ENCODE measurements around the gene LOXL1. TPM values are rescaled to one million over a fixed set of nuclear protein-coding genes. Genes with fewer than 3 reads are reported as not detected.

Gene LOXL1
- total and polyA plus RNA-seq, 2 donors (not counting 1 experiment from before 2014, with no cell fraction given): 65.6 to 163 TPM

DNA sequence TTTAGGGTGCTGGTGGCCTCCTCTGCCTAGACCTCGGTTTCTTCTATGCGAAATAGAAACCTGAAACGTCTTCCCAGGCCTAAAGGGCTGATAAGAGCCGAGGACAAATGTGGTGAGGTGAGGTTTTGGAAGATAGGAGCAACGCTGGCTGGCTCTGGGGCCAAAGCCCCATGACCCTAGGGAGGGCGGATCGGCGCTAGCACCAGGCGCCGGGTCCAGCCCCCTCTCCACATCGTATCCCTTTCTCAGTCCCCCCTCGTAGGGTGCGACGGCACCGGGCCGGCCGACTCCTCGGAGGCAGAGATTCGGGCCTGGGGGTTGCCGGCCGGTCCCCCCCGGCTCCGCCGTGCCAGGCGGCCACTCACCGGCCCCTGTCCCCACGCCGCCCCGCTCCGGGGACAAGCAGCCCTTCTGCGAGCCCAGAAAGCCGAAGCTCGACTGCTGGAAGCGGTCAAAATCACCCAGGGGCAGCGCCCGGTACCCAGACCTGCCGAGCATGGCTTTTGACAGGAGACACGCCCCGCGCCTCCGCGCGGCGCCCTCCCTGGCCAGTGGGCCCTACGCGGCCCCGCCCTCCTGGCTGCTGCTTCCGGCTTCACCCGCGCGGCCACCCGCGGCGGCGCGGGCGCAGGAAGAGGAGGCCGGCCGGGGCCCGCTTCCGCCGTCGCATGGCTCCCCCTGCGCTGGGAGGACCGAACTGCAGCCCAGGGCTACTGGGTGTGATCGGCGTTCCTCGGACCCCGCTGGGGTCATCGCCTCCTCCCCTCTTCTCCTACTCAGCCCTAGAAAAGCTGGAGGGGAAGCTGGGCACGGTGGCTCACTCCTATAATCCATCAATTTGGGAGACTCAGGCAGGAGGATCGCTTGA is 65.7 kb downstream of the LOXL1 start, which contains the start of gene STOML1:
STOML1 (minus strand) TSS at position 570 of the 868 bp plus-strand sequence; CDS start at position 498, 72 bp downstream.
- H3K4me3 ChIP-seq (replicated peaks in 1 of 4; ENCODE audit: control extremely low read depth in 1 of 4, insufficient read depth in 1 of 4, low read depth in 3 of 4, low read length in 4 of 4): peak within 1 kb of the TSS; percentile 64 to 79 (median 70)
- H3K4me1 ChIP-seq (ENCODE audit: control insufficient read depth, extremely low read depth, insufficient read depth, low read length): peaks cover 34% of the 10 kb centered on the region
- H3K36me3 ChIP-seq (ENCODE audit: control insufficient read depth, insufficient read depth, low read length): no peaks in the 10 kb centered on the region
- H3K4me2 ChIP-seq (ENCODE audit: extremely low read depth, insufficient read depth, low read length): peak within 1 kb of the TSS; percentile 97
- peak within 1 kb of the TSS; percentile 76 for H2AFZ ChIP-seq (ENCODE audit: low read length)
- peak within 1 kb of the TSS; percentile 59 for H3K9ac ChIP-seq (ENCODE audit: insufficient read depth, low read length)
- H3K27me3 ChIP-seq (ENCODE audit: control insufficient read depth, insufficient read depth, low read length): no peaks in the 10 kb centered on the region
- no peaks in the 10 kb centered on the region for H3K9me3 ChIP-seq (ENCODE audit: control insufficient read depth, insufficient read depth, low read depth, low read length)
- H4K20me1 ChIP-seq (ENCODE audit: control insufficient read depth, extremely low read depth, insufficient read depth, low read length): no peaks in the 10 kb centered on the region
- peaks cover 23% of the 10 kb centered on the region for H3K79me2 ChIP-seq (ENCODE audit: control insufficient read depth, insufficient read depth, low read length)
- DNase-seq (ENCODE audit: low read depth in 2 of 2): peak; percentile 93 to 94
- H3K27ac ChIP-seq (ENCODE audit: insufficient read depth, low read length): peak within 1 kb of the TSS; percentile 67
- TF ChIP-seq EZH2 (IDR thresholded peaks at IDR 0.05; ENCODE audit: low read length, missing control alignments): no peak
- TF ChIP-seq, protein P1, sequence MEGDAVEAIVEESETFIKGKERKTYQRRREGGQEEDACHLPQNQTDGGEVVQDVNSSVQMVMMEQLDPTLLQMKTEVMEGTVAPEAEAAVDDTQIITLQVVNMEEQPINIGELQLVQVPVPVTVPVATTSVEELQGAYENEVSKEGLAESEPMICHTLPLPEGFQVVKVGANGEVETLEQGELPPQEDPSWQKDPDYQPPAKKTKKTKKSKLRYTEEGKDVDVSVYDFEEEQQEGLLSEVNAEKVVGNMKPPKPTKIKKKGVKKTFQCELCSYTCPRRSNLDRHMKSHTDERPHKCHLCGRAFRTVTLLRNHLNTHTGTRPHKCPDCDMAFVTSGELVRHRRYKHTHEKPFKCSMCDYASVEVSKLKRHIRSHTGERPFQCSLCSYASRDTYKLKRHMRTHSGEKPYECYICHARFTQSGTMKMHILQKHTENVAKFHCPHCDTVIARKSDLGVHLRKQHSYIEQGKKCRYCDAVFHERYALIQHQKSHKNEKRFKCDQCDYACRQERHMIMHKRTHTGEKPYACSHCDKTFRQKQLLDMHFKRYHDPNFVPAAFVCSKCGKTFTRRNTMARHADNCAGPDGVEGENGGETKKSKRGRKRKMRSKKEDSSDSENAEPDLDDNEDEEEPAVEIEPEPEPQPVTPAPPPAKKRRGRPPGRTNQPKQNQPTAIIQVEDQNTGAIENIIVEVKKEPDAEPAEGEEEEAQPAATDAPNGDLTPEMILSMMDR (conservative IDR thresholded peaks at IDR 0.05 in 1 of 2, IDR thresholded peaks at IDR 0.05 in 1 of 2; ENCODE audit: low read depth in 1 of 2, low read length in 2 of 2): peak; percentile 61 to 74

DNA sequence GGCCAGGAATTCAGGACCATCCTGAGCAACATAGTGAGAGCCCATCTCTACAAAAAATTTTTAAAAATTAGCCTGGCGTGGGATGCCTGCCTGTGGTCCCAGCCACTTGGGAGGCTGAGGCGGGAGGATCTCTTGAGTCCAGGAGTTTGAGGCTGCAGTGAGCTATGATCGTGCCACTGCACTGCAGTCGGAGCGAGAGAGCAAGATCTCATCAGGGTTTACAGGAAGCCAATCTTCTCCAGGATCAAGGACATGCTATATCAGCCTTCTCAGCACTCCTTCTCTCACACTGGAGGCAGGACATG is 66.3 kb downstream of the LOXL1 start:
- Histone ChIP-seq H3K9ac (ENCODE audit: insufficient read depth, low read length) (no peak overlapping the region), H3K4me2 (ENCODE audit: extremely low read depth, insufficient read depth, low read length) (peak overlapping the region; percentile 52), H3K4me3 (replicated peaks in 1 of 4; ENCODE audit: control extremely low read depth in 1 of 4, insufficient read depth in 1 of 4, low read depth in 3 of 4, low read length in 4 of 4) (peak overlapping the region in 1 of 4 experiments; percentile 49)

More for the DNA sequence above, 66.3 kb downstream of the LOXL1 start:
- Histone ChIP-seq H3K79me2 (ENCODE audit: control insufficient read depth, insufficient read depth, low read length) (peaks cover 29% of the 10 kb centered on the region), H2AFZ (ENCODE audit: low read length) (peak overlapping the region; percentile 76), H3K4me1 (ENCODE audit: control insufficient read depth, extremely low read depth, insufficient read depth, low read length) (peaks cover 36% of the 10 kb centered on the region), H3K27me3 (ENCODE audit: control insufficient read depth, insufficient read depth, low read length) (no peaks in the 10 kb centered on the region), H3K36me3 (ENCODE audit: control insufficient read depth, insufficient read depth, low read length) (no peaks in the 10 kb centered on the region), H3K27ac (ENCODE audit: insufficient read depth, low read length) (no peak overlapping the region), H4K20me1 (ENCODE audit: control insufficient read depth, extremely low read depth, insufficient read depth, low read length) (no peaks in the 10 kb centered on the region), H3K9me3 (ENCODE audit: control insufficient read depth, insufficient read depth, low read depth, low read length) (no peaks in the 10 kb centered on the region)
- DNase-seq (ENCODE audit: low read depth in 2 of 2): no peak
- no peak for TF ChIP-seq EZH2 (IDR thresholded peaks at IDR 0.05; ENCODE audit: low read length, missing control alignments)
- TF ChIP-seq, protein P1 (conservative IDR thresholded peaks at IDR 0.05 in 1 of 2, IDR thresholded peaks at IDR 0.05 in 1 of 2; ENCODE audit: low read depth in 1 of 2, low read length in 2 of 2): no peak
